ENCODE results near the gene ZBED5. TPM values are rescaled to one million over a fixed set of nuclear protein-coding genes. Genes with fewer than 3 reads are reported as not detected.

The ZBED5 gene
- total RNA-seq, 1 donor from 2014 or later = 83.4 TPM

GRCh38 chr11:10806206-10806605 lies 51.6 kb downstream of the ZBED5 start:
- TF ChIP-seq CTCF (IDR thresholded peaks at IDR 0.05; ENCODE audit: partially characterized antibody, unreplicated experiment) = no peak
- H3K36me3 Mint-ChIP-seq (ENCODE audit: unreplicated experiment) = peaks cover 17% of the 10 kb centered on the region

GRCh38 chr11:10805741-10806140 lies 52.1 kb downstream of the ZBED5 start:
- Mint-ChIP-seq H3K4me1 (ENCODE audit: low read depth, unreplicated experiment) (peaks cover 24% of the 10 kb centered on the region), H3K36me3 (ENCODE audit: unreplicated experiment) (peaks cover 17% of the 10 kb centered on the region), H3K27ac (ENCODE audit: unreplicated experiment) (peak overlapping the region; percentile 48), H3K4me3 (ENCODE audit: unreplicated experiment) (peak overlapping the region; percentile 96), H3K9me3 (ENCODE audit: unreplicated experiment) (peaks cover 27% of the 10 kb centered on the region), H3K27me3 (ENCODE audit: unreplicated experiment) (peaks cover 15% of the 10 kb centered on the region)
- no peak for TF ChIP-seq CTCF (IDR thresholded peaks at IDR 0.05; ENCODE audit: partially characterized antibody, unreplicated experiment)
- no peak for DNase-seq

More at GRCh38 chr11:10806206-10806605, 51.6 kb downstream of the ZBED5 start:
- Mint-ChIP-seq H3K27me3 (ENCODE audit: unreplicated experiment) (peaks cover 15% of the 10 kb centered on the region), H3K4me3 (ENCODE audit: unreplicated experiment) (peak overlapping the region; percentile 96), H3K27ac (ENCODE audit: unreplicated experiment) (no peak overlapping the region), H3K4me1 (ENCODE audit: low read depth, unreplicated experiment) (peaks cover 24% of the 10 kb centered on the region), H3K9me3 (ENCODE audit: unreplicated experiment) (peaks cover 27% of the 10 kb centered on the region)
- no peak for DNase-seq

GRCh38 chr11:10803676-10804075 lies 54.2 kb downstream of the ZBED5 start:
- no peak for TF ChIP-seq CTCF (IDR thresholded peaks at IDR 0.05; ENCODE audit: partially characterized antibody, unreplicated experiment)
- no peak for DNase-seq
- peaks cover 20% of the 10 kb centered on the region for H3K4me1 Mint-ChIP-seq (ENCODE audit: low read depth, unreplicated experiment)
- peaks cover 21% of the 10 kb centered on the region for H3K36me3 Mint-ChIP-seq (ENCODE audit: unreplicated experiment)
- H3K9me3 Mint-ChIP-seq (ENCODE audit: unreplicated experiment) = peaks cover 19% of the 10 kb centered on the region
- peak overlapping the region; percentile 13 for H3K4me3 Mint-ChIP-seq (ENCODE audit: unreplicated experiment)
- H3K27me3 Mint-ChIP-seq (ENCODE audit: unreplicated experiment) = peaks cover 15% of the 10 kb centered on the region
- H3K27ac Mint-ChIP-seq (ENCODE audit: unreplicated experiment) = no peak overlapping the region

Other genes starting within 250 kb of the ZBED5 start
- gene IRAG1, start 164.3 kb downstream of the ZBED5 start, total RNA-seq (ENCODE audit: unreplicated experiment) = 4.2 TPM
- gene CTR9, start 106.8 kb downstream of the ZBED5 start, total RNA-seq (ENCODE audit: unreplicated experiment) = 32.7 TPM
- gene EIF4G2, start 49.1 kb downstream of the ZBED5 start, total RNA-seq (ENCODE audit: unreplicated experiment) = 1,663 TPM